Osteoblast (primary cell): ENCODE measurements around the gene PRSS33. TPM values are rescaled to one million over a fixed set of nuclear protein-coding genes. Genes with fewer than 3 reads are reported as not detected.

Experiments used
- DNase-seq: peaks from one replicate; pipeline ENCODE4 v3.0.0; 2011; ENCODE audit warnings: low spot score, mixed read lengths; ENCODE audit not compliant: insufficient read length; ENCODE audit errors: missing footprints
- H2AFZ ChIP-seq: 2 replicates; pipeline ENCODE4 v1.6.0; 2011; ENCODE audit warnings: mild to moderate bottlenecking, low read length
- H3K27ac ChIP-seq: 2 replicates; pipeline ENCODE4 v1.5.1; 2011; ENCODE audit warnings: mild to moderate bottlenecking, low read depth, low read length, moderate library complexity
- H3K27me3 ChIP-seq: 2 replicates; pipeline ENCODE4 v1.6.0; 2012; ENCODE audit warnings: mild to moderate bottlenecking, control low read depth, inconsistent platforms, low read length, moderate library complexity; ENCODE audit not compliant: insufficient read depth
- H3K36me3 ChIP-seq: 2 replicates; pipeline ENCODE4 v1.5.1; 2011; ENCODE audit warnings: mild to moderate bottlenecking, low read length, control low read depth, moderate library complexity; ENCODE audit not compliant: insufficient read depth
- H3K4me1 ChIP-seq: 2 replicates; pipeline ENCODE4 v1.5.1; 2011; ENCODE audit warnings: mild to moderate bottlenecking, low read length, control low read depth, moderate library complexity; ENCODE audit not compliant: insufficient read depth
- H3K4me2 ChIP-seq: 2 replicates; pipeline ENCODE4 v1.6.0; 2011; ENCODE audit warnings: mild to moderate bottlenecking, low read length; ENCODE audit not compliant: insufficient read depth
- H3K4me3 ChIP-seq: fragments of 200-600 bp; sonication (generic); 3 replicates; pipeline ENCODE4 v1.5.1; 2012; ENCODE audit warnings: mild to moderate bottlenecking, low read length, inconsistent platforms; ENCODE audit not compliant: insufficient read depth
- H3K79me2 ChIP-seq: 2 replicates; pipeline ENCODE4 v1.6.0; 2012; ENCODE audit warnings: mild to moderate bottlenecking, low read length, control low read depth, inconsistent platforms; ENCODE audit not compliant: insufficient read depth
- H3K9me3 ChIP-seq: 2 replicates; pipeline ENCODE4 v1.5.1; 2011; ENCODE audit warnings: low read depth, low read length, control low read depth
- H4K20me1 ChIP-seq: 2 replicates; pipeline ENCODE4 v1.6.0; 2012; ENCODE audit warnings: mild to moderate bottlenecking, low read length, control low read depth; ENCODE audit not compliant: insufficient read depth
- total RNA-seq: library from RNA; depleted of rRNA; stranded (reverse); fragments of >200 nt; gene quantifications from 2 replicates; pipeline ENCODE4 v1.2.3, GENCODE V29; 2012
- TF ChIP-seq, protein P1 (sequence below): IDR thresholded peaks from 2 replicates; pipeline ENCODE4 v1.5.1; 2011; ENCODE audit warnings: mild to moderate bottlenecking, low read depth, low read length, moderate library complexity; ENCODE audit errors: extremely low read depth

PRSS33 gene
- total RNA-seq, 1 donor, result not detected

- H3K79me2 ChIP-seq, result peaks cover 66% of the 10 kb centered on the region
- no peak overlapping the region for H2AFZ ChIP-seq
- H4K20me1 ChIP-seq, result peaks cover 51% of the 10 kb centered on the region
- peaks cover 20% of the 10 kb centered on the region for H3K36me3 ChIP-seq
- peak overlapping the region; percentile 87 for H3K4me3 ChIP-seq
- H3K27me3 ChIP-seq, result no peaks in the 10 kb centered on the region
- TF ChIP-seq, protein P1, sequence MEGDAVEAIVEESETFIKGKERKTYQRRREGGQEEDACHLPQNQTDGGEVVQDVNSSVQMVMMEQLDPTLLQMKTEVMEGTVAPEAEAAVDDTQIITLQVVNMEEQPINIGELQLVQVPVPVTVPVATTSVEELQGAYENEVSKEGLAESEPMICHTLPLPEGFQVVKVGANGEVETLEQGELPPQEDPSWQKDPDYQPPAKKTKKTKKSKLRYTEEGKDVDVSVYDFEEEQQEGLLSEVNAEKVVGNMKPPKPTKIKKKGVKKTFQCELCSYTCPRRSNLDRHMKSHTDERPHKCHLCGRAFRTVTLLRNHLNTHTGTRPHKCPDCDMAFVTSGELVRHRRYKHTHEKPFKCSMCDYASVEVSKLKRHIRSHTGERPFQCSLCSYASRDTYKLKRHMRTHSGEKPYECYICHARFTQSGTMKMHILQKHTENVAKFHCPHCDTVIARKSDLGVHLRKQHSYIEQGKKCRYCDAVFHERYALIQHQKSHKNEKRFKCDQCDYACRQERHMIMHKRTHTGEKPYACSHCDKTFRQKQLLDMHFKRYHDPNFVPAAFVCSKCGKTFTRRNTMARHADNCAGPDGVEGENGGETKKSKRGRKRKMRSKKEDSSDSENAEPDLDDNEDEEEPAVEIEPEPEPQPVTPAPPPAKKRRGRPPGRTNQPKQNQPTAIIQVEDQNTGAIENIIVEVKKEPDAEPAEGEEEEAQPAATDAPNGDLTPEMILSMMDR, result no peak
- H3K4me2 ChIP-seq, result peak overlapping the region; percentile 90
- H3K4me1 ChIP-seq, result peaks cover 25% of the 10 kb centered on the region
- DNase-seq, result peak; percentile 92
- H3K27ac ChIP-seq, result peak overlapping the region; percentile 100
- no peaks in the 10 kb centered on the region for H3K9me3 ChIP-seq
Measured at GRCh38 chr16:2753733-2754020, 33.7 kb downstream of the PRSS33 start.

DNA sequence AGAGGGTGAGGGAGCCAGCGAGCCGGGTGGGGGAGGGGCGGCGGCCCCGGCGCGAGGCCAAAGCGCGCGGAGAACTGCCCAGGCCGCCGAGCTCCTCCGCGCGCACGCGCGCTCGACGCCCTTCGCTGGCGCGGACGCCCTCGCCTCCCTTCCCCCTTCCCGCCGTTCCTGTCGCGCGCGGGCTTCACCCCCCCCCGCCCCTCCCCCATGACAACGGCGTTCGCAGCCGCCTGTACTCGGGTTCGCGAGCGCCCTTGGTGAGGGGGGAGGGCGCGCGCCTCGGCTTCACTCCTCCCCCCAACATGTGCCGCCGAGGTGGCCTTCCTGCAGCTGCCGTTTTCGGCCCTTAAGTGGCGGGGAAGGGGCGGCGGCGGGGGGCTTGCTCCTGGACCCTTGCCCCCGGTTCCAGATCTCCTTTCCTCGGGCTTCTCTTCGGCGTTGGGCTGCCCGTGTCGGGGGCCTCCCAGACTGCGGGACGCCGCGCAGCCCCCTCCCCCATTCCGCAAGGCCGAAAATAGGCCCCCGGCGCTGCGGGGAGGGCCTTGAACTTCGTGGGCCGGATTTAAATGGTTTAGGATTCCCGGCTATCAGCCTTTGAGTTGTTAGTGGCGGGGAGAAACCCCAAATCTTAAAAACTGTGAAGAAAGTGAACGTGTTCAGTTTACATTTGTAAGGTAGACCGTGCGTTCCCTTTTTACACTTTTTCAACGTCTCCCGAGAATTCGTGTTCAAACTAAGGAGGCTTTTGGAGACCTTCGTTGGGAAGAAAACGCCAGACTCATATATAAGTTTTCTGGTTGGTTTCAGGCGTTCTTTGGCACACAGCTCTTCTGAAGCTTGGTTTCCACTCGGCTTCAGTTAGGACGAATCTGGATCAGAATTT, 34.3 kb downstream of the PRSS33 start:
- peak; percentile 98 for DNase-seq
- H3K4me2 ChIP-seq, result peak overlapping the region; percentile 97
- H3K27ac ChIP-seq, result peak overlapping the region; percentile 100
- H3K27me3 ChIP-seq, result no peaks in the 10 kb centered on the region
- H3K36me3 ChIP-seq, result peaks cover 14% of the 10 kb centered on the region
- peaks cover 50% of the 10 kb centered on the region for H4K20me1 ChIP-seq
- peak overlapping the region; percentile 87 for H3K4me3 ChIP-seq
- TF ChIP-seq, protein P1, result no peak
- peaks cover 60% of the 10 kb centered on the region for H3K79me2 ChIP-seq
- H3K9me3 ChIP-seq, result no peaks in the 10 kb centered on the region
- no peak overlapping the region for H2AFZ ChIP-seq
- peaks cover 25% of the 10 kb centered on the region for H3K4me1 ChIP-seq

DNA sequence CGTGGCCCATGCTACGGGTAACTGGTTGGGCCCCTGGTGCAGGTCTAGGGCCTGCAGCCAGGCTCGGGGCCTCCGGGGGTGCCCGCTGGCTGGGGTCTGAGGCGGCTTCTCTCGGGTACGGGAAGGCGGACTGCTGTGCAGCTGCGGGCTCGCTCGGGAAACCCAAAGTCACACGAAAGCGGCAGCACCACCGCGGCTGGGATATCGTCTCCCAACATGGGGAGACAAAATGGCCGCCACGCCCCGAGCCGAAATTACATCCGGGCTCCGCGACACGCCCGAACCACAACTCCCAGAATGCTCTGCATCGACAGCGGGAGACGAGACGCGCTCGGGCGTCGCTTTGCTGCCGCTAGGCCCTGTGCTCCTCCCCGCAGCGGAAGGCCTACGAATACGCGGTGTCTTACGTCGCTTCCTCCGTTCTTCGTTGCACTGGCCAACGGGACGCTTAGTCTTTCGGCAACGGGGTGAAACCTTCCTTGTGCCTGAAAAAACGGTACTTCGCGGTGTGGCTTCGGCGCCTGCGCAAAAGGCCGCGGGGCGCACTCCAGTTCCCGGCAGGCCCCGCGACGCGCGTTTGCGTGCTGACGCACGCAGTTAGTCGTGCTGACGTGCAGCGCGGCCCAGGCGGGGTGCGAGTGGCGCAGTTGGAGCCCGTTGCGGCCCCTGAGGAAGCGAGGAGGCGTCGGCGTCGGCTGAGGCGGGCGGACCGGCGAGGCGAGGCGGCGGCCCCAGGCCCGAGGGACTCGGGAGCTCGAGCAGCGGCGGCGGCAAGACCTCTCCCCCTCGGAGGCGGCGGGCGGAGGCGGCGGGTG, 35.1 kb downstream of the PRSS33 start, which contains the start of gene SRRM2:
Gene SRRM2 (plus strand): TSS at position 604 of the 815 bp plus-strand sequence. CDS start 3,727 bp downstream, outside the sequence.
- Histone ChIP-seq H4K20me1 (peaks cover 42% of the 10 kb centered on the region), H3K27ac (peak within 1 kb of the TSS; percentile 100), H3K36me3 (peaks cover 6% of the 10 kb centered on the region), H3K9me3 (no peaks in the 10 kb centered on the region), H3K79me2 (peaks cover 52% of the 10 kb centered on the region), H3K27me3 (no peaks in the 10 kb centered on the region), H2AFZ (peak within 1 kb of the TSS; percentile 100), H3K4me3 (peak within 1 kb of the TSS; percentile 87), H3K4me1 (peaks cover 25% of the 10 kb centered on the region), H3K4me2 (peak within 1 kb of the TSS; percentile 97)
- DNase-seq, result peak; percentile 100
- TF ChIP-seq, protein P1, result no peak
